Heart left ventricle (tissue), 13 donors: ENCODE data around the gene RPS26.
"Not testable (repeated sequence)": the region's sequence is repeated elsewhere in the genome, so short reads cannot be mapped to it uniquely, and the experiment has no call there.

Source experiments
- CTCF ChIP-seq, 12 donors: fragments of 200-600 bp; sonication (generic) in 4 of 12; IDR thresholded peaks; one replicate each; pipeline versions ENCODE4 v1.5.0 to v1.8.0; 2018 to 2022; ENCODE audit warnings: antibody characterized with exemption in 12 of 12, mild to moderate bottlenecking in 5 of 12
- POLR2A ChIP-seq, 2 donors: fragments of 450-650 bp; IDR thresholded peaks; one replicate each; pipeline ENCODE4 v1.6.1; 2017; ENCODE audit warnings: antibody characterized with exemption in 2 of 2, mild to moderate bottlenecking in 2 of 2, moderate library complexity in 2 of 2
- donor health status: ischemic (EF 13 %, LVEDD 7.1; RV severe dilation, severe dysfunction).
- donor health status: DM: no; HTN: yes; CAD: no.
- donor health status: DM: no; HTN: no; CAD: no.
- donor health status: ischemic (EF 25% LVEDD 6.9; RV normal size, moderate dysfunction).
- donor health status: ischemic (EF 25% LVEDD 5.7; RV mildly dilated, moderate dysfunction).
- donor health status: ischemic (EF 35%, LVEDD 5.7; RV mildly dilated, moderate dysfunction).
- donor health status: nonischemic (EF 11% LVEDD 7.7; RV severe dilation, severe dysfunction).
- donor health status: DM: yes; HTN: yes; CAD: no.
- donor health status: PGD.
- donor health status: ischemic (EF 29% LVEDD 5.4; RV normal size, mild dysfunction).
- donor health status: nonischemic (EF 23%, LVEDD 6.1; RV moderate dilation, normal function).

- not testable (repeated sequence) for TF ChIP-seq CTCF, POLR2A (IDR thresholded peaks at IDR 0.05)
Measured at GRCh38 chr12:56042430-56042813, 704 bp downstream of the RPS26 start.
